Upper lobe of left lung (tissue), 6 donors: Measurements from ENCODE around the gene MYOD1. TPM values are rescaled to one million over a fixed set of nuclear protein-coding genes. Genes with fewer than 3 reads are reported as not detected.

Experiments used
- ATAC-seq, 2 donors: fragments of 200-7000 bp; cut with Tn5 transposase; one replicate each; pipeline ENCODE4 v1.9.1; 2022; ENCODE audit warnings: mild to moderate bottlenecking in 2 of 2, moderate library complexity in 2 of 2; ENCODE audit not compliant: low FRiP score in 2 of 2
- DNase-seq, 2 donors: peaks; one replicate each; pipeline ENCODE4 v3.0.0-alpha.2; 2019 to 2020
- H3K27ac ChIP-seq, 4 donors: fragments of 200-600 bp; sonication (generic); one replicate each; pipeline ENCODE4 v1.5.1; 2016 to 2019
- H3K27me3 ChIP-seq, 4 donors: fragments of 200-600 bp; sonication (generic); one replicate each; pipeline ENCODE4 v1.5.1; 2017 to 2019
- H3K36me3 ChIP-seq, 4 donors: fragments of 200-600 bp; sonication (generic); one replicate each; pipeline ENCODE4 v1.5.1; 2016 to 2019
- H3K4me1 ChIP-seq, 4 donors: fragments of 200-600 bp; sonication (generic); one replicate each; pipeline ENCODE4 v1.5.1; 2018 to 2019
- H3K4me3 ChIP-seq, 4 donors: fragments of 200-600 bp; sonication (generic); one replicate each; pipeline ENCODE4 v1.5.1; 2017 to 2019; ENCODE audit warnings: mild to moderate bottlenecking in 2 of 4, moderate library complexity in 1 of 4
- H3K9me3 ChIP-seq, 4 donors: fragments of 200-600 bp; sonication (generic); one replicate each; pipeline ENCODE4 v1.5.1; 2018 to 2019
- EP300 ChIP-seq, 4 donors: sonication (generic); formaldehyde crosslinking; IDR thresholded peaks; one replicate each; pipeline ENCODE4 v1.5.1; 2017; ENCODE audit warnings: antibody characterized with exemption in 4 of 4, control low read depth in 2 of 4
- POLR2A ChIP-seq, 4 donors: fragments of 450-650 bp; IDR thresholded peaks; one replicate each; pipeline ENCODE4 v1.5.1; 2016 to 2017; ENCODE audit warnings: antibody characterized with exemption in 4 of 4, mild to moderate bottlenecking in 2 of 4
- POLR2AphosphoS5 ChIP-seq, 2 donors: sonication (generic); formaldehyde crosslinking; IDR thresholded peaks; one replicate each; pipeline ENCODE4 v1.5.1; 2017; ENCODE audit warnings: antibody characterized with exemption in 2 of 2
- WGBS, 2 donors: methylation state at CpG; one replicate each; pipeline ENCODE4 v1.1.5; 2017 to 2018; 5-methylcytosine and 5-hydroxymethylcytosine counted together
- total RNA-seq, 6 donors: library from RNA; depleted of rRNA in 4 of 6; stranded (reverse); fragments of >200 nt in 4 of 6; gene quantifications; one replicate each; pipeline versions ENCODE4 v1.1.0 to v1.2.1, GENCODE V29; 2016 to 2021
- TF ChIP-seq, protein P1 (sequence below), 6 experiments: fragments of 450-650 bp in 4 of 6; fragments of 200-600 bp in 2 of 6; sonication (generic) in 2 of 6; IDR thresholded peaks; one replicate each; pipeline ENCODE4 v1.5.1; 2016 to 2019; ENCODE audit warnings: antibody characterized with exemption in 6 of 6
- donor health status: DM: no; HTN: no; CAD: no; lungs with moderate emphysema.
- donor health status: DM: no; HTN: yes; CAD: no; lungs with severe emphysema.

Gene MYOD1
- total RNA-seq, 6 donors from 2014 or later: not detected

DNA sequence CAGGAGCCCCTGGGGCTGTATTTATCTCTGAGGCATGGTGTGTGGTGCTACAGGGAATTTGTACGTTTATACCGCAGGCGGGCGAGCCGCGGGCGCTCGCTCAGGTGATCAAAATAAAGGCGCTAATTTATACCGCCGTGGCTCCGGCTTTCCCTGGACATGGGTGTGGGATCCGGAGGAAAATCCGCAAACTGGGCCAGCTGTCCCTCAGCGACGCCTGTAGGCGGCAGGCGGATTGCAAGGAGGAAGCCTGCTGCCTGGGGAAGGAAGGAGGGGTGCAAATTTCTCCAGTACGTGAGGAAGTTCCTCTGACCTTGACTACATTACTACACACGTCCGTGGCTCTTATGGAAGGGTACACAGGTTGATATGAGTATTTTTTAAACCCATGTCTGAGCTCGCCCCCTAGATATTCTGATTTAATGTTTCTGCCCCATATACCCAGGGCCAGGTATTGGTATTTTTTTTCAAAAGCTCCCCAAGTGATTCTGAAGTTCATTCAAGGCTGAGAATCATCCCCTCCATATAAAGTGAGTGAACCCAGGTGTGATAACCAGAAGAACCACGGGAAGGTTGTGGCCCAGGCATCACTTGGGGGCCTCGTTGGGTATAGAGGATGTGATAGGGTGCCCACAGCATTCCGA, 2.8 kb downstream of the MYOD1 start:
- TF ChIP-seq POLR2A (IDR thresholded peaks at IDR 0.05): no peak
- TF ChIP-seq, protein P1, sequence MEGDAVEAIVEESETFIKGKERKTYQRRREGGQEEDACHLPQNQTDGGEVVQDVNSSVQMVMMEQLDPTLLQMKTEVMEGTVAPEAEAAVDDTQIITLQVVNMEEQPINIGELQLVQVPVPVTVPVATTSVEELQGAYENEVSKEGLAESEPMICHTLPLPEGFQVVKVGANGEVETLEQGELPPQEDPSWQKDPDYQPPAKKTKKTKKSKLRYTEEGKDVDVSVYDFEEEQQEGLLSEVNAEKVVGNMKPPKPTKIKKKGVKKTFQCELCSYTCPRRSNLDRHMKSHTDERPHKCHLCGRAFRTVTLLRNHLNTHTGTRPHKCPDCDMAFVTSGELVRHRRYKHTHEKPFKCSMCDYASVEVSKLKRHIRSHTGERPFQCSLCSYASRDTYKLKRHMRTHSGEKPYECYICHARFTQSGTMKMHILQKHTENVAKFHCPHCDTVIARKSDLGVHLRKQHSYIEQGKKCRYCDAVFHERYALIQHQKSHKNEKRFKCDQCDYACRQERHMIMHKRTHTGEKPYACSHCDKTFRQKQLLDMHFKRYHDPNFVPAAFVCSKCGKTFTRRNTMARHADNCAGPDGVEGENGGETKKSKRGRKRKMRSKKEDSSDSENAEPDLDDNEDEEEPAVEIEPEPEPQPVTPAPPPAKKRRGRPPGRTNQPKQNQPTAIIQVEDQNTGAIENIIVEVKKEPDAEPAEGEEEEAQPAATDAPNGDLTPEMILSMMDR (IDR thresholded peaks at IDR 0.05): no peak
- no peak for TF ChIP-seq EP300 (IDR thresholded peaks at IDR 0.05)
- TF ChIP-seq POLR2AphosphoS5 (IDR thresholded peaks at IDR 0.05): no peak
- Histone ChIP-seq H3K9me3 (no peaks in the 10 kb centered on the region), H3K4me3 (no peak overlapping the region), H3K36me3 (no peaks in the 10 kb centered on the region), H3K27ac (no peak overlapping the region), H3K27me3 (peaks cover 0 to 29% (median 19%) of the 10 kb centered on the region in 4 donors), H3K4me1 (peaks cover 0 to 26% (median 6%) of the 10 kb centered on the region in 4 donors)
- ATAC-seq (no peak), DNase-seq (no peak)
- 10 to 17% methylated on average over 25 of the region's 25 CpGs for WGBS, 2 donors

DNA sequence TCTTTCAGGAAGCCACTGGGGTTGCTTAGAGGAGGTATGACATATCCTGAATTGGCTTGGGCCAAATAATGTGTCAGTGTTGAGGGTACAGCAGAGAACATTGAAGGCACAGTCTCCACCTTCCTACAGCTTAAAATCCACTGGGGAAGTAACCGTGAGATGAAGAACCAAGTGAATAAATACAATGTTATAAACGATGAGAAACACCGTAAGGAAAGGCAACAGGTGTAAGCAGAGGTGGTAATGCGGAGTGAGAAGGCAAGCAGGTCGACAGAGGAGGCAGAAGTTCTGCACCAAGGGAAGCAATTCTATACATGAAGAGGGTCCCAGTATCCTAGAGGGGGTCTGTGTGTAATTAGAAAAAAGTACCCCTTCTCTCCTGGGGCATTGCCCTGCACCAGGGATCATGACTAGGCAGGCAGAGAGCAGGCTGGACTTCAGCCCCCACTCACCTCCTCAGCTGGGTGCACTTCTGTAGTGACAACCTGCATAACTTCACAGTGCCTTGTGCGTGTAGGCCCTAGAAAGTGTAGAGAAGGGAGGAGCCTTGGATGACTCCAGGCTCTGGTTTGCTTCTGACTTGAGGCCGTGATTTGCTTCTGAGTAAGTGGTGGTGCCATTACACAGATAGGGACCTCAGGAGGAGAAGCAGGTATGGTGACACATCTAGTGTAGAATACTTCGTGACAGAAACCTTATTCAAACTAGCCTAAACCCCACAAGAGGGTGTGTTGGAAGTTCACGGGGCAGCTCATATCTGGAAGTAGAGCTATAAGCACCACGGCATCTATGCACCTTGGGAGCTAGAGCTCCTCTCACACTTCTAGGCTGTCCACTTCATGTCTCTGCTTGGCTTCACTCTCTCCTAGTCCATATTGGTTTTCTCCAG, 4.9 kb downstream of the MYOD1 start:
- no peak overlapping the region for H3K27ac ChIP-seq
- ATAC-seq: no peak
- H3K9me3 ChIP-seq: no peaks in the 10 kb centered on the region
- no peaks in the 10 kb centered on the region for H3K36me3 ChIP-seq
- 72 to 74% methylated on average over 10 of the region's 10 CpGs for WGBS, 2 donors
- H3K4me1 ChIP-seq: peaks cover 0 to 23% (median 6%) of the 10 kb centered on the region in 4 donors
- no peak for DNase-seq
- TF ChIP-seq EP300 (IDR thresholded peaks at IDR 0.05) (no peak), POLR2A (IDR thresholded peaks at IDR 0.05) (no peak), POLR2AphosphoS5 (IDR thresholded peaks at IDR 0.05) (no peak)
- TF ChIP-seq, protein P1 (IDR thresholded peaks at IDR 0.05): no peak
- H3K4me3 ChIP-seq: no peak overlapping the region
- peaks cover 0 to 26% (median 17%) of the 10 kb centered on the region in 4 donors for H3K27me3 ChIP-seq

DNA sequence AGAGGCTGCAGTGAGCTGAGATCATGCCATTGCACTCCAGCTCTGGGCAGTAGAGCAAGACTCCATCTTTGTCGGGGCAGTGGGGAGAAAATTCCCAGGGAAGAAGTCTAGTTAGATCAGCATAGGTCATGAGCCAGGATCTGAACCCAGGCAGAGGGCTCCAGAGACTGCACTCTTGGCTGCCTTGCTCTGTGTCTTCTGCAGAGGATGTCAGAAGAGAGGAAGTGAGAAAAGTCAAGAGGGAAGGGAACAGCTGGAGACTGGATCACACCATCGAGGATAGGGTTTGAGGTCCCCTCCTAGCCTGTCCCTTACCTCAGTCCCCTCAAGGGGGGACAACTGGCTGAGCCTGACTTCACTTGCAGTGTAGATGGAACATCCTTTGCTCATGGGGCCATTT, 5.8 kb downstream of the MYOD1 start:
- TF ChIP-seq POLR2AphosphoS5 (IDR thresholded peaks at IDR 0.05): no peak
- TF ChIP-seq, protein P1 (IDR thresholded peaks at IDR 0.05): no peak
- no peak for TF ChIP-seq EP300 (IDR thresholded peaks at IDR 0.05)
- TF ChIP-seq POLR2A (IDR thresholded peaks at IDR 0.05): no peak
- Histone ChIP-seq H3K36me3 (no peaks in the 10 kb centered on the region), H3K27me3 (peaks cover 0 to 17% (median 10%) of the 10 kb centered on the region in 4 donors), H3K27ac (no peak overlapping the region), H3K9me3 (no peaks in the 10 kb centered on the region), H3K4me3 (no peak overlapping the region), H3K4me1 (peaks cover 0 to 15% (median 6%) of the 10 kb centered on the region in 4 donors)
- ATAC-seq (no peak), DNase-seq (no peak)
- 57 to 62% methylated on average over 2 of the region's 2 CpGs for WGBS, 2 donors

DNA sequence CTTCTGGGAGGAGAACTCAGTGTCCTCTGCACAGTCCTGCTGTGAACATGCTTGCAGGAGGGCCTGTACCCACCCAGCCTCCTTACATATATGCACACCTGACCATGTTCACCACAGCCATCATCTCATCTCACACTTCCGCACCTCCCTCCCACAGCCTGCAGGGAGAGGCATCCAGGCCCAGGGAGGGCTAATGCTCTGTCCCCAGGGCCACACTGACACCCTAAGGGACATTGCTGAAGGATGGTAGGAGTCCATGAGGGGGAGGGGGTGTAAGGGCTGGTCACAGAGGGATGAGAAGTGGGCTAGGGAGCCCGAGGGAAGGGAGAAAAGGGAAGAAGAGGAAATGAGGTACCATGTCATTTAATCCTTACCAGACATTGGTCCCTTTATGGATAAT, 10.8 kb downstream of the MYOD1 start:
- 51 to 59% methylated on average over 2 of the region's 2 CpGs for WGBS, 2 donors
- Histone ChIP-seq H3K4me1 (peaks cover 8 to 13% (median 9%) of the 10 kb centered on the region in 4 donors), H3K4me3 (no peak overlapping the region), H3K27ac (no peak overlapping the region), H3K36me3 (no peaks in the 10 kb centered on the region), H3K27me3 (peaks cover 0 to 21% (median 7%) of the 10 kb centered on the region in 4 donors), H3K9me3 (no peaks in the 10 kb centered on the region)
- DNase-seq: no peak
- ATAC-seq: no peak
- TF ChIP-seq POLR2AphosphoS5 (IDR thresholded peaks at IDR 0.05) (no peak), EP300 (IDR thresholded peaks at IDR 0.05) (no peak), POLR2A (IDR thresholded peaks at IDR 0.05) (no peak)
- TF ChIP-seq, protein P1 (IDR thresholded peaks at IDR 0.05): no peak
